HepG2 (cell line): Measurements from ENCODE around the gene PSD. TPM values are rescaled to one million over a fixed set of nuclear protein-coding genes. Genes with fewer than 3 reads are reported as not detected.
A peak's percentile ranks its signal among the peaks of the same experiment; 100 is the strongest.

Experiments
- CSRNP1 ChIP-seq: sonication (generic); formaldehyde crosslinking; IDR thresholded peaks from 2 replicates; pipeline ENCODE4 v1.8.1; 2023; ENCODE audit warnings: mild to moderate bottlenecking, missing genetic modification reagents
- IRF2 ChIP-seq: IDR thresholded peaks from 2 replicates; pipeline ENCODE4 v1.6.1; 2018; ENCODE audit warnings: missing genetic modification reagents, missing compliant biosample characterization
- JARID2 ChIP-seq: sonication (generic); formaldehyde crosslinking; IDR thresholded peaks from 2 replicates; pipeline ENCODE4 v1.8.1; 2023; ENCODE audit warnings: missing genetic modification reagents, inconsistent platforms; ENCODE audit not compliant: insufficient replicate concordance
- MAFF ChIP-seq: IDR thresholded peaks from 2 replicates; pipeline ENCODE4 v1.6.1; 2011; ENCODE audit warnings: low read depth, low read length, improper control_type of control experiment
- MLLT10 ChIP-seq: sonication (generic); formaldehyde crosslinking; IDR thresholded peaks from 2 replicates; pipeline ENCODE4 v1.4.0; 2020; ENCODE audit warnings: missing genetic modification reagents
- MXD3 ChIP-seq: IDR thresholded peaks from 2 replicates; pipeline ENCODE4 v1.6.1; 2016; ENCODE audit warnings: mild to moderate bottlenecking, missing biosample characterization, missing genetic modification reagents
- NAIF1 ChIP-seq: sonication (generic); formaldehyde crosslinking; IDR thresholded peaks from 2 replicates; pipeline ENCODE4 v1.5.0; 2020; ENCODE audit warnings: mild to moderate bottlenecking, missing genetic modification reagents, borderline replicate concordance
- RNF219 ChIP-seq: sonication (generic); formaldehyde crosslinking; IDR thresholded peaks from 2 replicates; pipeline ENCODE4 v1.5.0; 2020; ENCODE audit warnings: mild to moderate bottlenecking, missing genetic modification reagents
- SIX4 ChIP-seq: sonication (generic); formaldehyde crosslinking; IDR thresholded peaks from 2 replicates; pipeline ENCODE4 v1.4.0; 2020; ENCODE audit warnings: missing genetic modification reagents
- SP5 ChIP-seq: IDR thresholded peaks from 2 replicates; pipeline ENCODE4 v1.6.1; 2016; ENCODE audit warnings: low read depth, borderline replicate concordance
- ZNF121 ChIP-seq: sonication (generic); formaldehyde crosslinking; IDR thresholded peaks from 2 replicates; pipeline ENCODE4 v1.5.0; 2020; ENCODE audit warnings: mild to moderate bottlenecking, missing genetic modification reagents
- ZNF451 ChIP-seq: sonication (generic); formaldehyde crosslinking; IDR thresholded peaks from 2 replicates; pipeline ENCODE4 v1.5.0; 2020; ENCODE audit warnings: mild to moderate bottlenecking, missing genetic modification reagents
- ZNF652 ChIP-seq: IDR thresholded peaks from 2 replicates; pipeline ENCODE4 v1.6.1; 2016; ENCODE audit warnings: low read depth, borderline replicate concordance
- ZNF672 ChIP-seq: sonication (generic); formaldehyde crosslinking; IDR thresholded peaks from 2 replicates; pipeline ENCODE4 v1.8.1; 2022; ENCODE audit warnings: missing genetic modification reagents
- ZNF850 ChIP-seq: sonication (generic); formaldehyde crosslinking; conservative IDR thresholded peaks from 2 replicates; pipeline ENCODE4 v1.9.0; 2021; ENCODE audit warnings: mild to moderate bottlenecking, missing genetic modification reagents
- polyA plus RNA-seq, 8 experiments: library from polyadenylated mRNA; depleted of rRNA in 3 of 8; stranded (reverse) in 7 of 8; unstranded in 1 of 8; fragments of >200 nt; fragmentation: Illumina TruSeq in 4 of 8; extraction: Trizol in 4 of 8; gene quantifications; 2 replicates each; pipeline versions ENCODE4 v1.2.1 to v1.2.3, GENCODE V29; 2011 to 2016; ENCODE audit warnings: low read depth in 4 of 8, missing spikeins in 1 of 8, mixed read lengths in 1 of 8; ENCODE audit not compliant: insufficient read depth in 1 of 8
- total RNA-seq, 5 experiments: library from RNA; depleted of rRNA; stranded (reverse); fragments of >200 nt; fragmentation: Illumina TruSeq; extraction: Trizol; gene quantifications; 2 replicates each; pipeline ENCODE4 v1.2.3, GENCODE V29; 2016; ENCODE audit warnings: low read depth in 1 of 5

PSD gene
- total and polyA plus RNA-seq, 2 of the 13 experiments (the other 11 are each of a cell fraction or from before 2014, with no cell fraction given) = 0.35 to 0.58 TPM

- TF ChIP-seq MXD3 (peak; percentile 92), RNF219 (CRISPR knock-in tag) (no peak), IRF2 (CRISPR knock-in tag) (peak; percentile 87), NAIF1 (CRISPR knock-in tag) (no peak), MAFF (no peak), SIX4 (CRISPR knock-in tag) (no peak), ZNF850 (CRISPR knock-in tag) (no peak), ZNF652 (no peak; the same call in 1 of the 2 replicates), ZNF672 (CRISPR knock-in tag) (no peak), SP5 (CRISPR knock-in tag) (peak; percentile 67; the same call in 1 of the 2 replicates), CSRNP1 (CRISPR knock-in tag) (no peak), ZNF451 (CRISPR knock-in tag) (peak; percentile 82; the same call in 1 of the 2 replicates), JARID2 (CRISPR knock-in tag) (no peak), ZNF121 (CRISPR knock-in tag) (peak; percentile 91), MLLT10 (CRISPR knock-in tag) (no peak)
Observed at GRCh38 chr10:102422545-102423129, 4.1 kb upstream of the PSD start (continued).
